Activated CD8-positive, alpha-beta memory T cell treated with anti-CD3 and anti-CD28 coated beads, Interleukin-2, amount 50 U/mL, for 1 hour (primary cell): ENCODE results near the gene AIM2.
A peak's percentile ranks its signal among the peaks of the same experiment; 100 is the strongest.
"Not testable (repeated sequence)": the region's sequence is repeated elsewhere in the genome, so short reads cannot be mapped to it uniquely, and the experiment has no call there.

Experiments used
- DNase-seq: peaks from one replicate; pipeline ENCODE4 v3.0.0-alpha.2; 2020; ENCODE audit errors: extremely low read depth

The AIM2 gene

DNA sequence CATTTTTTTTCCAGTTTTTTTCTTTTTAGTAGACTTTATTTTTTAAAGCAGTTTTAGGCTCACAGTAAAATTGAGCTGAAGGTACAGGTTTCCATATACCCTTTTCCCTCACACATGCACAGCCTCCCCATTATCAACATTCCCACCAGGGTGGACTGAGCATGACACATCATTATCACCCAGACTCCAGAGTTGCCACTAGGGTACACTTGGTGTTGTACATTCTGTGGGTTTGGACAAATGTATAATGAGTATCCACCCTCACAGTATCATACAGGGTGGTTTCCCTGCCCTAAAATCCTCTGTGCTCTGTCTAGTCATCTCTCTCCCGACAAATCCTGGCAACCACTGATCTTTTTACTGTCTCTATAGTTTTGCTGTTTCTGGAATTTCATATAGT, 3.0 kb upstream of the AIM2 start:
- DNase-seq, result no peak

DNA sequence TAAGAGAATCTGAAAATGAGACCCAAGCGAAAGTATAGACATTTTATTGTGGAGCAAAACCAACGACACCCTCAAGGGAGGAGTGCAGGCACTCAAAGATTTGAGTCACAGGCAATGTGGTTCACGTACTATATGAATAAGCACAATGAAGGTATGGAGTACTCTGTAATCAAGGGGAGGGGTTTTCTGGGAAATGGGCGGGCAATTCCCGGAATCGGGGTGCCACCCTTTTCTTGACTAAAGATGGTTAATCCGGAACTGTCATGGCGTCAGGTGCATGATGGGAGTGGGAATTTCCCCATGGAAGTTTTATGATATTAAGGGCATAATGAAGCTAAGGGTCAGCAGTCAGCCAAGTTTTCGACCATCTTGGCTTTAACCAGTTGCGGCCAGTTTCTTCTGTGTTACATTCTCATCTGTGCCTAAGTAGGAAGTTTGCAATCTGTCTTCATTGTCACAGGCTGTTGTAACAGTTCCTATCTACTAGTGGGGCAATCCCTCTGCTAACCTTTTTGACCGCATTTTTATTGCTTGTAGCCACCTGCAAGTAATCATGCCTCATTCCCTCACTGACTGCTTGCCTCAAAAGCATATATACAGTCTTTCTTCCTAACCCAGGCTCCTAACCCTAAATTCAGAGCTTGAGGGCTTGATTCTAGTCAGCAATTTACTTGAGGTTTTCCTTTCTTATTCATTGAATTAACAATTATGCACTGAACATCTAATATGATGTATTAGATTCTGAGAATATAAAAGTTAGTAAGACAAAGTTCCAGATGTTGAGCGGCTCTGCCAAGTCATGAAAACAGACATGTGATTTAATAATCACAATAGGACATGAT, 775 bp upstream of the AIM2 start:
- DNase-seq, result peak; percentile 48

DNA sequence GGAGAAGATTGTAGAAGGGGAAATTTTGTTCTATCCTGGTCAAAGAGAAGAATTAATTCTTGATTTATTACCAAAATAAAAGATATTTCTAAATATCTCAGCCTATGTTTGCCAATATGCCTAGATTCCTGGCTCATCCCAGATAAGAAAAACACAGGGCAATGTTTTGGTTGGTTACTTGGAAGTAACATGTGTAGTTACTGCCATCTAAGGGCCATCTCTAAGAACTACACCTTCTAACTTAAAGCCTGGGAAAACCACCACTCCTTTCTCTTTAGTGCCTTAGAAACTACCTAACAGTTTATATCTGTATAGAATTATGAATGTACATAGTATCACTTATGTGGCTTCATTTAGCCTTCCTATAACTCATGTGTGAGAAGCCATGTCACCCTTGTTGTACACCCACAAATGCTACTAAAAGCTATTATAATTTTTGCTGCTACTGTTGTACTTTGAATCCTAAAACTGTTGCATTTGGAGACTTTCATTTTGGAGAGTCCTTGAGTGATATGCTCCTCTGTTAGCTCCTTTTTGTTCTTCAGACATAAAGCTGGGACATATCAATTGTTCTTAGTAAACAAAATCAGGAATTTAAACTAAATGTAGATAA, 4.5 kb downstream of the AIM2 start:
- no peak for DNase-seq

DNA sequence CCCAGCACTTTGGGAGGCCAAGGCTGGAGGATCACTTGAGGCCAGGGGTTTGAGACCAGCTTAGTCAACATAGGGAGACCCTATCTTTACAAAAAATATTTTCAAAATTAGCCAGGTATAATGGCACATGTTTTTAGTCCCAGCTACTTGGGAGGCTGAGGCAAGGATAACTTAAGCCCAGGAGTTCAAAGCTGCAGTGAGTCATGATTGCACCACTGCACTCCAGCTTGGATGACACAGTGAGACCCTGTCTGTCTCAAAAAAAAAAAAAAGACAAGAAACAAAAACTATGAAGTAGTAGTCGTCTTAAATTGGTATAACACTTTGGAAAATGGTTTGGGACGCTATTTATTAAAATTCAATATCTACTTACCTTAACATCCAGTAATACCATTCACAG, 7.7 kb downstream of the AIM2 start:
- no peak for DNase-seq

DNA sequence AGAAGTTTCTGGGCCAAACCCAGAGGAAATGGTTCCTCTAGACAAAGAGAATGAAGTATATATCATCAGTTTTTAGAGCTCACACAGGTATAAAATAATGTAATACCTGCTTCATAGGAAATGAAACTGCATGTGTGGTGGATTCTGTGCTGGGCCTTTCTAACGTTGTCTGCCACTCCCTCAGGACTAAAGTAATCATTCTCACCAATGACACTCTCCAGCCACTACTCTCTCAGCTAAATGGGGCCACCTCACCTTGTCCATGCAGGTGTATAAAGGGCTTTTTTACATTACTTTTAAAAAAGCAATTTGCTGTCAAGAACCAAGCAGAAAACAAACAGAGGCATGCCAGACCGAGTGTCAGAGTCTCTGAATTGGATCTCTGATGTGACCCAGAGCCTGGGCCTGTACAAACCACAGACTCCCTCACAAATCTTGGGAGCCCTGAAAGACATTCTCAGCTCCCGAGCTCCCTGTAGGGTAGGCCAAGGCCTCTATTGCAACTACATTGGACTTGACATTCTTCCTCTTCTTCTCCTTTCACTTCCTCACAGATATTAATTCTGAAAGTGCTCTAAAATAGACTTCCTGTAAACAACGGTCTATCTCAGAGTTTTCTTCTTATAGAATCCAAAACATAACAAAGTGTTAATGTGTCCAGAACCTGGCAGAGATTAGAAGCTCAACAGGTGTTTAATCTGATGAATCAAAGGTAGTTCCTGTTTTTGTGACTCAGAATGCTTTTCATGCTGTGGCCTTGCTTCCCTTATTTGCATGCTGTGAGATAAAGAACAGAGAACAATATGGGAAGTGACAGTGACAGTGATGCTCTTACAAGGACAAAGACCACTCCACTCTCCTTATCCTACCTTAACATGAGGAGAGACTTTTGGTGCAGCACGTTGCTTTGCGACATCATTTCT, 8.6 kb downstream of the AIM2 start:
- no peak for DNase-seq

DNA sequence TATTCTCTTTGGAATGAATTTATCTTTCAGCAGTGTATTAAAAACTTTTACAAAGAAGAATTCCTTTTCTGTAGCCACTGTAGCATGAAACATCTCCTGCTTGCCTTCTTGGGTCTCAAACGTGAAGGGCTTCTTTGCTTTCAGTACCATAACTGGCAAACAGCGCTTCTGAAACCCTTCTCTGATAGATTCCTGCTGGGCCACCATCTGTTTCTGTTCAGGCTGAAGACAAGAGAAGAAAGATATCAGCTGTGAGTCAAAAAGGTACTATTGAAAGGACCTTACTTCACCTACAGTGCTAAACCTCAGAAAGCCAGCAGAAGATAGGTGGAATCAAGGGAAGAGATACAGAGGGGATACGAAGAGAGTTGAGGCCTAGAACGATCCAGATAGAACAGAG, 10.5 kb downstream of the AIM2 start:
- DNase-seq, result no peak

DNA sequence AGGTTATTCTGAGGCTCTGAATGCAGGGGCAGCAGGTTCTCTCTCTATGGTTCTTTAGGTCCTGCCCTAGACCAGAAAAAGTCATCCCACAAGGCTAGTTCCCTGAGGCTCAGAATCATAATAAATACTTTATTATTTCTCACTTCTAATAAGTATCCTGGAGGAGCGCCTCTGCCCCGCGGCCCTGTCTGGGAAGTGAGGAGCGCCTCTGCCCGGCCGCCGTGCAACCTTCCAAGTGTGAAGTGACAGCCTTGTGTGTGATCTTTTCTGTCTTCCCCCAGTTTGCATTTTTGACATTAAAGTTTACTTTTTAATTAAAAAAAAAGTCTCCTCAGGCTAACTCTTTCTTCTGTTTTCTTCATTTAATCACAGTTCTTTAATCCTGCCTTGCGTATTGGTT, 11.5 kb downstream of the AIM2 start:
- no peak for DNase-seq

DNA sequence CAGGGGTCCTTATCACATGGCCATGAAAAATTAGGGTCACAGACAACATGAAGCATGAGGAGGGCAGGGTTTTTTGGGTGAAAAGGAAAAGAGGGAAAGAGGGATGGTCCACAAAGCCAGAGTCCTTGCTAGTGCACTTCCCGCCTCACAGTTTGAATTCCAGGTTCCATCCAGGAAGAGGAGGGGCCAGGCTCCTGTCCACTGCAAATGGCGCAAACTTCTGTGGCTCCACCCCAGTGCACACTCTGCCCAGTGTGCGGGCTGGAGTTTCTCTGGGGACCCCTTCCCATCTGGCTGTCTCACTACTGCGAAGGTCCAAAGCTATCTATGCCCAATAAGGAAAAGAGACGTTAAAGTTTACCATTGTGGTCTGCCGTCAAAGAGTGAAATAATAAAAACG, 17.8 kb downstream of the AIM2 start:
- DNase-seq, result no peak

DNA sequence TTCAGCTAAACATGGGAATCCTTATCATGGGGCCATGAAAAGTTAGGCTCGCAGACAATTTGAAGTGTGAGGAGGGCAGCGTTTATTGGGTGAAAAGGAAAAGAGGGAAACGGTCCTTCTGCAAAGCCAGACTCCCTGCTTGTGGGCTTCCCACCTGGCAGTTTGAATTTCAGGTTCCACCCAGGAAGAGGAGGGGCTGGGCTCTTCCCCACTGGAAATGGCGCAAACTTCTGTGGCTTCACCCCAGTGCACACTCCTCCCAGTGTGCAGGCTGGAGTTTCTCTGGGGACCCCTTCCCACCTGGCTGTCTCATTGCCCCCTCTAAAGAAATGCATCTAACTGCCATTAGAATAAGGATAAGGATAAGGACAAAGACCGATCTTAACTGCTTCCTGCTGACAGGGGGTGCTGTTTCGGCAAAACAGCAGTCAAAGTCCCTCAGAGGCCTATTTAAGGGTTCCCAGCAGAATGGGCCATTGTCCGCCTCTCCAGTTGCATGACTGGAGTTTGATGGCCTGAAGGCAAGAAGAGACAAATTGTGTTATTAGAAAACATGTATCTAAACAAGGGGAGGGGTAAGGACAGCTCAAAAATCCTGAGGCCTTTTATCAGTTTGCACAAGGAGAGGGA, 20.4 kb downstream of the AIM2 start:
- DNase-seq, result no peak

DNA sequence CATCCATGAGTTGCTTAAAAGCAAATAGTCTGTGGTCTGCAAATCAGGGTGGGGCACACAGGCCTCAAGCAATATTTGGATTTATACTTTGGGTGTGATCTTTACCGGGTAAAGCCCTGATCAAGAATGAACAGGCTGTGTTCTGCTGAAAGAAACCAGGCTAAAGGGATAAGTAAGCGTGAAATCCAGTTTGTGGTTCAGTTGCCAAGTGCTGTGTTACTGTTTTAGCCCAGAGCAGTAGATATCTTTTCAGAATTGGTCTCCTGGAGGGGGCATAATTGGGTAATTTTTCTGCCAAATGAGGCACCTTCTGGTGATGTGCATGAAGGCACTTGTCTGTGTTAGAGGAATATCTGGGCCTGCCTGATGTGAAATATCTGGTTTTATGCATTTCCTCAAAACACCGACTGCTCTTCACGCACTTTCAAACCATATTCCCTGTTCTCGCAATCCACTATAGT, 21.4 kb downstream of the AIM2 start:
- DNase-seq, result no peak

DNA sequence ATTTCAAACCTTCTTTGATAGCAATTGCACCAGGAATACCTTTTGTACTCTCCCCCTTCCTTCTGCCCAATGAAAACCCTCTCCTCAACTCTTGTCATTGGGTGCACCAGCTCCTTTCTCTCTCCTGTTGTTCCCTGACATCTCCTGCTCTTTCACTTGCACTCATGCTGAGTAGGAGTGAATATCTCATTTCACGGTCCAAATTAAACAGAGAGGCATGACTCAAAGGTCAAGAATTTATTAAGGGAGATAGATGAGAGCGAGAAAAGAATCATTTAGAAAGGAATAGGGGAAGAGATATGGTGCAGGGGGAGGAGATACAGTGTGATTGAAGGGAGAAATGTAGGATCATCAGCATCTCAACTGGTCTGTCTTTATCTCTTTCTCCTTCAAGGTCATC, 22.1 kb downstream of the AIM2 start:
- no peak for DNase-seq

DNA sequence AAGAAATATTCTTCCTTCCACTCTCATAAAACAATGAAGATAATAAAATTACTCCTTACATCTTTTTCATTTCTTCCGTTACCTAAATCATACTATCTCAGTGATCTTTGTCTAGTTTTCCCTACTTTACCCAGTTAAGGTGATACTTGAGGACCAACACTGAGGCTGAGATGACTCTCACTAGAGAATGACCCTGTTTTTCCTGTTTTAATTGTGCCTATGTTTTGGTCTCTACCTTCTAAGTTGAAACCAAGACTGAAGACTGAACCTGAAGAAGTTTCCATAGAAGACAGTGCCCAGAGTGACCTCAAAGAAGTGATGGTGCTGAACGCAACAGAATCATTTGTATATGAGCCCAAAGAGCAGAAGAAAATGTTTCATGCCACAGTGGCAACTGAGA, 25.1 kb downstream of the AIM2 start:
- DNase-seq, result no peak

DNA sequence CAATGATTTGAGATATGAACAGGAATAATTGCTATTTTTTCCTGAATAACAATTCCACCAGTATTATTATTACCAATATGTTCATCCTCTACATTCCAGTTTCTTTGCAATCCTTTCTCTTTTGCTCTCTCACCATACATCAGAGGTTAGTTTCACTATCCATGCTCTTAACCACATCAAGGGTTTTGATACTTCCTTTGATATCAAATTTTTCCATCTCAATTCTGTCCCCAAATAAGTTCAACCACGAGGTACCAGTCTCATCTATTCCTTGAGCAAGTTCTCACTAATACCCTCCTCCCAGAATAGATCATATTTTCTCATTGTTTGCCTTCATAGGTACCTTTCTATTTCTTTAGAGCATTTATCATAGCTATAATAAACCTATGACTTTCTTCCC, 30.1 kb downstream of the AIM2 start:
- DNase-seq, result not testable (repeated sequence)

DNA sequence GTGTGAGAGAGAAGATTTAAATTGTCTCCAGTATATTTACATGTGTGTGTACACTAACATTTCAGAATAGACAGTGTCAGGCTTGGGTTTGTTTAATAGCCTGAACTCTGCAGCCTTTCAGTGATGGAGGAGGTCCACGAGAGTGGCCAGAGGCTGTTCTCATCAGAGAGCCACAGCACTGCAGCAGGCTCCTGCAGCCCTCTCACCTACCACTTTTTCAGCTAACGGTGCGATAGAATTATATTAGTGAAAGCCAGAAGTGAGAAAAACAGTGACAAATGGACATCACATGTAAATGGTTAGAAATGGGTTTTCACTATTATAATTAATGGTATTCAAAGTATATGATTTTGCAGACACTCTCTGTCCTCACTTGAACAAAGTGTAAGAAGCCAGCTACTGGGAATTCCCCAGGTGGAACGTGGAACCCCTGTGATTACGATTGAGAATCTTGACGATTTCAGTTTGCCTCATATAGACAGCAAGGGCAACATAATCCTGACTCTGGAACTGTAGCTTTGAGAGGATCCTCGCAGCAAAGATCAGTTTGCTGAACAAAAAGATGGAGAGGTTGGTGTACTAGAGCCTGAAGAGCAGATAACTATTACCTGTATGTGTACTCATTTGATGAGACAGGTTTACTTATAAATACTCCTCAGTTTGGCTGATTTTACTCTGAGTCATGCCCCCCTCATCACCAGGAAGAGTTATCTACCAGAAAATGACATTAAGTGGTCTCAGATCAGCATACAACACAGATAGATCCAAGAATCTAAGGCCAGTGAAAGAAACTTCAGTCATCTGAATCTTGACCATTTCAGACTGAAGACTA, 35.5 kb downstream of the AIM2 start:
- no peak for DNase-seq

DNA sequence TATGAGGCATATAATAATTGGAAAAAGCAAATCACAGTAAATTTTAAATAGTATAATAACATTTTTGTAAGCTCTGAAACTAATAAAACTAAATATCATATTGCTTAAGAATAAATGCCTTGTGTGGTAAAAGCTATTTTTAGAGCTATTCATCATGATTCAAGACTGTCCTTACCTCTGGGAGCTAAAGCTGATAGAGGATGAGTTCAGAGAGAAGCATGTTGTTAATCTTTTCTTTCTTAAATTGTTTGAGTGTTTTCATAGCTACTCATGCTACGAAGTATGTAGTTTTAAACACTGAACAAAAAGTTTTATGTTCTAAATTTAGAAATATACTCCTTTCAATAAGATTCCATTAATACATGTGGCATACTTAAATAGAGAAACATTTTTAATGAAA, 36.4 kb downstream of the AIM2 start:
- DNase-seq, result no peak

DNA sequence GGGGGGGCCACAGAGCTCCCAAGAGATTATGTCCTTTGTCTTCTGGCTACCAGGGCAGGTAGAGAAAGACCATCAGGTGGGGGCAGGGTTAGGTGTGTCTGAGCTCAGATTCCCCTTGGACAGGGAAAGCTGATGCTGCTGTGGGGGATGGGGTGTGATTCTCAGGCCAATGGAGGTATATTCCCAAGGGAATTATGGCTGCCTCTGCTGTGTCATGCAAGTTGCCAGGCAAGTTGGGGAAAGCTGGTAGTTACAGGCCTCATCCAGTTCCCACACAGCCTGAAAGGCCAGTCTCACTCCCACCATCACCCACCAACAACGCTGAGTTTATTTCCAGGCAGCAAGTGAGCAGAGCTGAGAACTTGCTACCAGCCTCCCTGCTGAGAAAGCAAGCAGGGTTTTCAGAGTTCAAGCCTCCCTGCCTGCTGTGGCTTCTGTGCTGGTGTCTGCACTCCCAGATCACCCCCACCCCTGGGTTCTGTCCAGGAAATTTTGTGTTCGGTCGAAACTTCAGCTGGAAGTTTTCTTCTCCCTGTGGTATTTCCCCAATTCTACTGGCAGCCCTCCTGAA, 45.6 kb downstream of the AIM2 start:
- DNase-seq, result no peak

DNA sequence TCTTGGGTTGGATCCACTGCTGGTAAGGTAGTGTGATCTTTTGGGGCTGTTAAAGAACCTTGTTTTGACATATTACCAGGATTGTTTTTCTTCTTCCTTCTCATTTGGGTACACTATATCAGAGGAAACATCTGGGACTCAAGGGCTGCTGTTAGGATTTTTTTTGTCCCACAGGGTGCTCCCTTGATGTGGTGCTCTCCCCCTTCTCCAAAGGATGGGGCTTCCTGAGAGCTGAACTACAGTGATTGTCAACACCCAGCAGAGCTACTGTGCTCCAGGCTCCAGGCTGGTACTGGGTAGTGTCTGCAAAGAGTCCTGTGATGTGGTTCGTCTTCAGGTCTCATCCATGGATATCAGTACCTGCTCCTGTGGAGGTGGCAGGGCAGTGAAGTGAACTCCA, 46.3 kb downstream of the AIM2 start:
- no peak for DNase-seq

DNA sequence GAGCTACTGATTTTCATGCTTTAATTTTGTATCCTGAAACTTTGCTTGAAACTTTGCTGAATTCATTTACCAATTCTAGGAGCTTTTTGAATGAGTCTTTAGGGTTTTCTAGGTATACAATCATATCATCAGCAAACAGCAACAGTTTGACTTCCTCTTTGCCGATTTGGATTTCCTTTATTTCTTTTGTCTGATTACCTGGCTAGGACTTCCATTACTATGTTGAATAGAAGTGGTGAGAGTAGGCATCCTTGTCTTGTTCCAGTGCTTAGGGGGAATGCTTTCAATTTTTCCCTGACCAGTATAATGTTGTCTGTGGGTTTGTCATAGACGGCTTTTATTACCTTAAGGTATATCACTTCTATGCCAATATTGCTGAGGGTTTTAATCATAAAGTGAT, 49.7 kb downstream of the AIM2 start:
- not testable (repeated sequence) for DNase-seq

DNA sequence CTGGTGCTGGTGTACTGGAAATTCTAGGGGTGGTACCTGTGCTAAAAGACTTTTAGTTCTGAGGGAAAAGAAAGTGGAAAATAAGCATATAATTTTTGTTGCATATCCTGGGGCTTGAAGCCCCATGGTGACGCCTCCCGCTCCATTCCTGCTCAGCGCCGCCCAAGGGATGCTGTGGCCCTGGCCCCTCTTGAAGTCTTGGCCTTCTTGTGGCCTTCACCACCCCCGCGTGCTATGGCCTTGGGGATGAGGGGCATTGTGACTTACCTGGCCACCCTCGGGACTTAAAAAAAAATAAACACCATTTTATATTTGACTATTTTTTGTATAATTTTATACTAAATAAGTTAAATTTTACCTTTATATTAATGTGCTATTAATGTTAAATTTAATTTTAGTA, 51.5 kb downstream of the AIM2 start:
- DNase-seq, result no peak

DNA sequence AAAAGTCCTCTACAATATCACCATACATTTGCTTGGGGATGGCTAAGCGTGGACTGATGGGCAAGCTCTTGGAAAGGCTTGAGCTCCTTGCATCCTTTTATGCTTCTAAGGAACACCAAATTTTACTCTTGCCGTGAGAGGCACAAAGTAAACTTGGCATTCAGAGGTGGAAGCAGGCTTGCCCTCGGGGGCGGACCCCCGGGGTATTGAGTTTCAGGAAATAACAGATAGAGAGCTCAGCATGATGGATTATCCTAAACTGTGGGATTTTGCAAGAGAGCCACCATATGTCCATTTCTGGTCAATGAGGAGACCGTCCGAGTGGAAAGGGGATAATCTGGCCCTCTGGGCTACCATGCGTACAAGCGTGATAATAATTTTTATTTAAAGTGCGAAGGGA, 52.8 kb downstream of the AIM2 start:
- DNase-seq, result no peak

DNA sequence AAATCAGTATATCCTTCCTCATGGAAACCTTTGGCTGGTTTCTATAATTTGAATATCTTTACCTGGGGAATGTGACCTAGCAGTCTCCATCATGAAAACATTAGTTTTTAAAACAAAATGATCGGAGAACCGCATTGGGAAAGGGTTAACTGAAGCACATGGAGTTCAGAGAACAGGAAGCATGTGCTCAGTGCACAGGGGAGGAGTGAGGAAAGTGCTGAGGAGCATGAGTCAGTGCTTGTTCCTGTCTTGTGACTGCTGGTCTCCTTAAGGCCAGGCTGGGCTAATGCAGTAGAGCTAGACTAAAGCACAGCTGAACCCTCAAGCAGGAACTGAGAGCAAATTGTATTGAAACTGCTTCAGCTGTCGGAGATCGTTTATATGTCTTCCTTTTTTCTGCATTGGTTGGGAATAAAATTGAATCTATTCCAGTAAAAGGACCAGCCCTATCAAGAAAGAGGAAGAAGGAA, 61.1 kb downstream of the AIM2 start:
- peak; percentile 25 for DNase-seq
